ENCODE data around the gene NFAT5. TPM values are rescaled to one million over a fixed set of nuclear protein-coding genes. Genes with fewer than 3 reads are reported as not detected.
"Not testable (repeated sequence)": the region's sequence is repeated elsewhere in the genome, so short reads cannot be mapped to it uniquely, and the experiment has no call there.

Gene NFAT5
- total and polyA plus RNA-seq, 9 of the 15 experiments (the other 6 are each of a cell fraction or from before 2014, with no cell fraction given), result 0.78 to 20.5 (median 12.4) TPM

- BruUV-seq (replicated peaks); intact Hi-C loops (cut with micrococcal nuclease): not testable (repeated sequence)
Observed at GRCh38 chr16:69637206-69637865, 71.6 kb downstream of the NFAT5 start.

More at GRCh38 chr16:69637206-69637865, 71.6 kb downstream of the NFAT5 start:
- H3K9me3 ChIP-seq (replicated peaks; ENCODE audit: control insufficient read depth, insufficient read depth, low read depth, low read length); H3K27me3 ChIP-seq (ENCODE audit: control insufficient read depth in 2 of 2, insufficient read depth in 2 of 2, low read length in 2 of 2); in situ Hi-C loops (cut with MboI); H3K27ac ChIP-seq (ENCODE audit: extremely low read depth, low read depth, low read length); H2AFZ ChIP-seq (ENCODE audit: low read depth, low read length); POLR2A ChIA-PET; H4K20me1 ChIP-seq (replicated peaks; ENCODE audit: control insufficient read depth, insufficient read depth, low read length); CTCF ChIA-PET (ENCODE audit: low intra/inter-chr PET ratio); H3K4me2 ChIP-seq (ENCODE audit: insufficient read depth, low read length); FAIRE-seq; H3K9me1 ChIP-seq (ENCODE audit: control insufficient read depth, insufficient read depth, low read length); H3K4me1 ChIP-seq (replicated peaks in 1 of 2; ENCODE audit: control insufficient read depth in 2 of 2, insufficient read depth in 2 of 2, low read length in 2 of 2); DNase-seq (ENCODE audit: extremely low read depth in 1 of 4, low spot score in 3 of 4); H3K79me2 ChIP-seq (ENCODE audit: control insufficient read depth, insufficient read depth, low read length); H3K4me3 ChIP-seq; H3K9ac ChIP-seq (ENCODE audit: insufficient read depth in 1 of 2, low read depth in 2 of 2, low read length in 2 of 2); ATAC-seq; TF ChIP-seq CEBPG (CRISPR knock-in tag; IDR thresholded peaks at IDR 0.05): not testable (repeated sequence)
- peaks cover 26% of the 10 kb centered on the region for H3K36me3 ChIP-seq (ENCODE audit: control insufficient read depth, insufficient read depth, low read length)
- TF ChIP-seq, protein P1, sequence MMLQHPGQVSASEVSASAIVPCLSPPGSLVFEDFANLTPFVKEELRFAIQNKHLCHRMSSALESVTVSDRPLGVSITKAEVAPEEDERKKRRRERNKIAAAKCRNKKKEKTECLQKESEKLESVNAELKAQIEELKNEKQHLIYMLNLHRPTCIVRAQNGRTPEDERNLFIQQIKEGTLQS (IDR thresholded peaks at IDR 0.05), result peak; percentile 39; the same call in 1 of the 2 replicates
- TF ChIP-seq, protein P1 (CRISPR knock-in tag; conservative IDR thresholded peaks at IDR 0.05), result not testable (repeated sequence)
- TF ChIP-seq TRIM24 (IDR thresholded peaks at IDR 0.05), result peak in 1 of 2 experiments; percentile 88; a peak in 3 of 4 replicates
- peak; percentile 91 for TF ChIP-seq TRIM28 (IDR thresholded peaks at IDR 0.05)
- peak; percentile 31 to 52; a peak in 3 of 4 replicates for TF ChIP-seq CEBPG (tag; conservative IDR thresholded peaks at IDR 0.05 in 1 of 2, IDR thresholded peaks at IDR 0.05 in 1 of 2)
- TF ChIP-seq ZNF280A (IDR thresholded peaks at IDR 0.05; ENCODE audit: low read depth, partially characterized antibody), result peak; percentile 72
- TF ChIP-seq ZEB2 (IDR thresholded peaks at IDR 0.05), result 0 out of 2 replicates have a peak, but pooled peaks have one; percentile 35
- TF ChIP-seq CBX3 (IDR thresholded peaks at IDR 0.05; ENCODE audit: borderline replicate concordance in 1 of 2, low read length in 2 of 2), result peak in 1 of 2 experiments; percentile 51; a peak in 1 of 3 replicates
- peak; percentile 99 for TF ChIP-seq ZNF707 (CRISPR knock-in tag; conservative IDR thresholded peaks at IDR 0.05)
- 92% methylated on average over 3 of the region's 3 CpGs for WGBS (ENCODE audit: insufficient coverage, low coverage, missing lambda C conversion rate)

Data from K562 (cell line).